HG02981 (cell line): Measurements from ENCODE around the gene PRRX2.
"Not testable (repeated sequence)": the region's sequence is repeated elsewhere in the genome, so short reads cannot be mapped to it uniquely, and the experiment has no call there.

Experiments used
- ATAC-seq: cut with Tn5 transposase; IDR thresholded peaks from one replicate; pipeline ENCODE4 v1.9.1; 2021; ENCODE audit warnings: mild to moderate bottlenecking, moderate library complexity; ENCODE audit not compliant: unreplicated experiment

The PRRX2 gene

GRCh38 chr9:129636343-129636742 is 29.1 kb upstream of the PRRX2 start:
- not testable (repeated sequence) for ATAC-seq

GRCh38 chr9:129637102-129637501 is 28.3 kb upstream of the PRRX2 start:
- ATAC-seq = no peak

GRCh38 chr9:129637673-129638439 is 27.6 kb upstream of the PRRX2 start:
- no peak for ATAC-seq

- ATAC-seq = no peak
Measured at GRCh38 chr9:129639034-129639630, 26.3 kb upstream of the PRRX2 start.

- no peak for ATAC-seq
Measured at GRCh38 chr9:129639756-129640085, 25.7 kb upstream of the PRRX2 start.

- ATAC-seq = no peak
Measured at GRCh38 chr9:129640086-129640870, 25.2 kb upstream of the PRRX2 start.

GRCh38 chr9:129640871-129641749 is 24.3 kb upstream of the PRRX2 start:
- peak; percentile 13 for ATAC-seq

- peak; percentile 84 for ATAC-seq
Measured at GRCh38 chr9:129641750-129642585, 23.5 kb upstream of the PRRX2 start, which contains the start of gene ASB6. Gene ASB6 (minus strand): TSS chr9:129642151. CDS start chr9:129641999, 152 bp downstream.

GRCh38 chr9:129643706-129644105 is 21.7 kb upstream of the PRRX2 start:
- ATAC-seq = no peak

- no peak for ATAC-seq
Measured at GRCh38 chr9:129644365-129644764, 21.1 kb upstream of the PRRX2 start.

- ATAC-seq = no peak
Measured at GRCh38 chr9:129644902-129645301, 20.5 kb upstream of the PRRX2 start.

- no peak for ATAC-seq
Measured at GRCh38 chr9:129646252-129646651, 19.2 kb upstream of the PRRX2 start.

GRCh38 chr9:129646654-129647053 is 18.8 kb upstream of the PRRX2 start:
- ATAC-seq = no peak

GRCh38 chr9:129647635-129648034 is 17.8 kb upstream of the PRRX2 start:
- no peak for ATAC-seq

GRCh38 chr9:129648092-129648763 is 17.2 kb upstream of the PRRX2 start:
- no peak for ATAC-seq

- no peak for ATAC-seq
Measured at GRCh38 chr9:129648764-129649115, 16.7 kb upstream of the PRRX2 start.

GRCh38 chr9:129649726-129650679 is 15.4 kb upstream of the PRRX2 start:
- no peak for ATAC-seq

- no peak for ATAC-seq
Measured at GRCh38 chr9:129650680-129651235, 14.7 kb upstream of the PRRX2 start.
